HG02610 (cell line): ENCODE results near the gene ARHGAP21.
A peak's percentile ranks its signal among the peaks of the same experiment; 100 is the strongest.
"Not testable (repeated sequence)": the region's sequence is repeated elsewhere in the genome, so short reads cannot be mapped to it uniquely, and the experiment has no call there.

Experiments used
- ATAC-seq: cut with Tn5 transposase; IDR thresholded peaks from one replicate; pipeline ENCODE4 v1.9.1; 2021; ENCODE audit warnings: mild to moderate bottlenecking, moderate library complexity; ENCODE audit not compliant: unreplicated experiment

Gene ARHGAP21

DNA sequence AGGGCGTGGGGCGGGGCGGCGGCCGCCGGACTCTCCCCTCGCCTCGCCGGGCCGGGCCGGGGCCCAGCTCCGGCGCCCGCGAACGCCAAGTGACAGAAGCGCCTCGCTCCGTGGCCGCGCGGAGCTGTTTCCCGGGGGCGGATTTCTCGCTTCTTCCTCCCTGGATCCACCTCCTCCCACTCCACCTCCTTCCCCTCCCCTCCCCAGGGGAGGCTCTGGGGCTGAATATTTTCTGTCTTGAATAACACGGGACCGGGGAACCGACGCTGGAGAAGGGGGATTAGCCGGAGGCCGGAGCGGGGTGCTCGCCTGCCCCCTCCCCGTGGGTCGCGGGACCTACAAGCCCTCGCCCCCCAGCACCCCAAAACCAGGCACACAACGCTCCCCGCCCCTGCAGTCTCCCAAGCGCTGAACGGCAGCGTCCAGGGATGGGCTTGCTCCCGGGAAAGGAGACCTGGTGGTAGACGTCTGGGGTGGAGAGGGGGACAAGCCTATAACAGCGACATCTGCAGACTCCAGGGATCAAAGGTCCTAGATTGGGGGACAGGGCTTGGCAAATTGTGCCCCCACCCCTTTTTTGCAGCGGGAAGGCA, at the start of gene ARHGAP21:
ARHGAP21 (minus strand) TSS at position 100 of the 593 bp plus-strand sequence. CDS start 1,988 bp downstream, outside the sequence.
- ATAC-seq = peak; percentile 23

GRCh38 chr10:24771943-24772694, 48.4 kb upstream of the ARHGAP21 start:
- no peak for ATAC-seq

DNA sequence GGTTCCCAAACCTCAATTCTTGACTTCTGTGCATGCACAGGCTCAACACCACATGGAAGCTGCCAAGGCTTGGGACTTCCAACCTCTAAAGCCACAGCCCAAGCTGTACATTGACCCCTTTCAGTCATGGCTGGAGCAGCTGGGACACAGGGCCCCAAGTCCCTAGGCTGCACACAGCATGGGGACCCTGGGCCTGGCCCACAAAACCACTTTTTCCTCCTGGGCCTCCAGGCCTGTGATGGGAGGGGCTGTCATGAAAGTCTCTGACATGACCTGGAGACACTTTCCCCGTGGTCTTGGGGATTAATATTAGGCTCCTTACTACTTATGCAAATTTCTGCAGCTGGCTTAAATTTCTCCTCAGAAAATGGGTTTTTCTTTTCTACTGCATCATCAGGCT, 41.3 kb upstream of the ARHGAP21 start:
- not testable (repeated sequence) for ATAC-seq

GRCh38 chr10:24762966-24763623, 39.4 kb upstream of the ARHGAP21 start:
- ATAC-seq = no peak

- ATAC-seq = no peak
These were observed 38.7 kb upstream of the ARHGAP21 start for GRCh38 chr10:24762161-24762924.

GRCh38 chr10:24759672-24760071, 36.0 kb upstream of the ARHGAP21 start:
- no peak for ATAC-seq

GRCh38 chr10:24758254-24758653, 34.6 kb upstream of the ARHGAP21 start:
- ATAC-seq = not testable (repeated sequence)

DNA sequence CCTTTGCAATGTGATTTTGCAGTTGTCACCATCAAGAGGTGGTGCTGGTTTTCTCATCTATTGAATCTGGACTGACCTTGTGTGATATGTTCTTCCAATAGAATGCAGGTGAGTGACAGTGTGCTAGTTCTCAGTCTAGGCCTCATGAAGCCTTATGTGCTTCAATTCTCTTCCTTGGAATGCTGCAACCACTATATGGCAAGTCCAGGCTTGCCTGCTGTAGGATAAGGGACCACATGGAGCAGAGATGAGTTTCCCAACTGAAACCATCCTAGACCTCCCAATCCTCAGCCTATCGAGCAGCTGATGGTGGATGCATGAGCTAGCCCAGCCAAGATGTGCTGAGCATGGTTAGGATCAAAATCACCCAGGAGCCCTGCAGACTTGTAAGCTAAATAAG, 32.6 kb upstream of the ARHGAP21 start:
- no peak for ATAC-seq

DNA sequence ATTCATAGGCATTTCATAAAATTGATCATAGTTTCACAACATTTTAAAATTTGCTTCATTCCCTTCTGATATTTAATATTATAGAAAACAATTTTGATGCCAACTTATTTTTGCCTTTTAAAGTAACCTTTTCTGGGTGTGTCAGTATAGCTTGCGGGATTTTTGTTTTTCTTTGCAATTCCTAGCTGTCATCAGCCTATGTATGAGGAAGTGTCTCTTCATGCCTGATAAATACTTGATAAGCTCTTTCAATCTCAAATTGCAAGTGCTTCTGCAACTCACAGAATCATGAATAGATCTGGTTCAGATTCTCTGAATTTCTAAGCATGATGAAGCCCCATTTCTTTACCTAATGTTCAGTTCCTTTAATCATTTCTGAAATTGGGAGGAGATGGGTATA, 28.0 kb upstream of the ARHGAP21 start:
- ATAC-seq = no peak

DNA sequence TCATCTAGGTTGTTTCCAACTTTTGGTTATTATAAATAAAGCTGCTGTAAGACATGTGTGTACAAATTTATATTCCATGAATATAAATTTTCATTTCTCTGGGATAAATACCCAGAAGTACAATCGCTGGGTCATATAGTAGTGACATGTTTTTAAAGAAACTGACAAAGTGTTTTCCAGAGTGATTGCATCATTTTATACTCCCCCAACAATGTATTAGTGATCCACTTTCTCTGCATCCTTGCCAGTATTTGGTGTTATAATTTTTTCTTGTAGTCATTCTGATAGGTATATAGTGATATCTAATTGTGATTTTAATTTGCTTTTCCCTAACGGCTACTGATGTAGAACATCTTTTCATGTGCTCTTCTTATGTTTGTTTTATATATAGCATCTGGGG, 27.0 kb upstream of the ARHGAP21 start:
- ATAC-seq = no peak

DNA sequence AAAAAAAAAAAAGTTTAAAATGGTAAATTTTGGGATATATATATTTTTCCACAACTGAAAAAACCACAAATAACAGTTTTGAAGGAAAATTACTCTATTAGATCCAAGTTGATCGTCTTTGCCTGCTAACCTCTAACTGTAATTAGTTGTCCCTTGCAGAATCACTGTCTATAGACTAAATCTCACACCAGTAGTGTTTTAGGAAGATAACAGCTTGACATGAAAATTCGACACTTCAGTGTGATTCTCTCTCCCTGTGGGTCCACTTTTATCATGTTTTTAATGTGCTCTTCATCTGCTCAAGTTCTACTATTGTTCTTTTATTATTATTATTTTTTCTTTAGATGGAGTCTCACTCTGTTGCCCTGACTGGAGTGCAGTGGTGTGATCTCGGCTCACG, 24.5 kb upstream of the ARHGAP21 start:
- ATAC-seq = no peak

DNA sequence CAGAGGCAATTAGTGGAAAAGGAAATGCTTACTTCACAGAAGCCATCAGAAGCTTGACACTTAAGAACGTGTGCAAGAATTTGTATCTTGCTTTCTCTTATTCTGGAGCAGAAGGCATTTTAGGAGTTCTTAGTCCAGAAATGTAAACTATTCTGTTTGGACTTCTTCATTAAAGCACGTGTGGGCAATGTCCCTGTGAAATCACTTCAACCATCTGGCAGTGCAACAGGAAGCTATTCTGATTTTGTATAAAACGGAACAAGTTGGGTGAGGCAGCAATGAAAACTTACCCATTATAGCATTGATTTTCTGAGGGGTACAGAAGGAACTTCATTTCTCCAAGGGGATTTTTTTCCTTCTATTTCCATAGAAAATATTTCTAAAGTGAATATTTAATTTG, 21.3 kb upstream of the ARHGAP21 start:
- no peak for ATAC-seq

DNA sequence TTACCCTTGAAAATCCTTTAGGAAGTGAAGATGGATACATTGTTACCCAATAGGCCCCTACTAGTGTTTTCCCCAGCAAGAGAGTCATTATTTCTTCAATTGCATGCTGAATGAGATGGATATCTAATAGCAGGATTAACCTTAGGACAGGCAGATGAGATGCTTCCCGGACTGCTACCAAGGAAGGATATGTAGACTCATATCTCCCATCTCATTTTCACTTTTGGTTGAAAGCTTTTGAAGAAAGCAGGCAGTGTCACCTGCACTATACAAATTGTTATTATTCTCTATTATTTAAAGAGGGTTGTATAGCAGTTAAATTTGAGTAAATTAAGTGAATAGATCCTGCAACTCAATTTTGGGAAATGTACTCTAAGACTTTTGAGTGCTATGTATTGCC, 17.0 kb upstream of the ARHGAP21 start:
- ATAC-seq = no peak

DNA sequence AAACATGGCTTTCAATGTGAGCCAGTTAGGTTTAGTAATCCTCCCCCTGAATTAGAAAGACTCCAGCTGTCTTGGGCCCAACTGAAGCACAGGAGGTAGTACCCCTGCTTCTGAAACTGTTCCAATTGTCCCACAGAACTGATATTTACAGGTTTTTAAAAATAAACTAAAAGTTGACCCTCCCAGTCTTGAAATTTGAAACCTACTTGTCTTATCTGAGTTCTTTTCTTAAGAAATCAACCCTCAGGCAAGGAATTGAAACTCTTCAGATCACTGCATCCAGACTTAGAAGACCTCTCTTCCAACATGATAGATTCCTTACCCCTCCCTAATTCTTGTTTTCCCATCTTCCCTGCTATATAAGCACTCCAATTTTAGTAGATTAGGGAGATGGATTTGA, 13.3 kb upstream of the ARHGAP21 start:
- no peak for ATAC-seq

DNA sequence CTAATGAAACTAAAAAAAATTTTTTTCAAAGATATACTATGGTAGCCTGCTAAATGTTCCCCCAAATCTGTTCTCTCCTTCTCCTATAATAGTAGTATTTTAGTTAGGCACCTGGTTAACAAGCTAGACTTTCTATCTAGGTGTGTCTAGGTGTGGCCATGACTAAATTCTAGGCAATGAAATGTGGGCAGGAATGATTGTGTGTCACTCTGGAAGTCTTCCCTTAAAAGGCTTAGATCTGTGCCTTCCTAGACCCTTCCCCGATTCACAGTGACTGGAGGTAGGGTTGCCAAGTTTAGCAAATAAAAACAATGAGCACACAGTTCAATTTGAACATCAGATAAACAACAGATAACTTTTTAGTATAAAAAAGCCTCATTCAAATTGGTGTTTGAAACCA, 8.3 kb upstream of the ARHGAP21 start:
- no peak for ATAC-seq

DNA sequence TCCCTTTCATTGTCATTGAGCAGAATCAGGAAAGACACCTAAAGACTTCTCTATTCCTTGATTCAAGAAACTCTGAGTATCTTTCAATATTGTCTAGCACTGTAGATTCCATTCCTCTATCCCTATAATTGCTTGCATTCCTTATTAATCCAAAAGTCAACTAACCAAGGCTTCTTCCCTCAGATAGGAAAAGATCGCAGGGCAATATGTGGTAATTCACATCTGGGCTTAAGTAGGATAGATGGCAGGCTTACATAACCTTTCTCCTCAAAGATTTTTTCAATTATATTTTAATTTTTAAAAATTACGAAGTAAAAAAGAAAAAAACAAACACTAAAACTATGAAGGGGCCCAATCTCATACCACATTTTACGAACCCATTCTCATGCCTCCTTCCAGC, 7.1 kb upstream of the ARHGAP21 start:
- no peak for ATAC-seq

DNA sequence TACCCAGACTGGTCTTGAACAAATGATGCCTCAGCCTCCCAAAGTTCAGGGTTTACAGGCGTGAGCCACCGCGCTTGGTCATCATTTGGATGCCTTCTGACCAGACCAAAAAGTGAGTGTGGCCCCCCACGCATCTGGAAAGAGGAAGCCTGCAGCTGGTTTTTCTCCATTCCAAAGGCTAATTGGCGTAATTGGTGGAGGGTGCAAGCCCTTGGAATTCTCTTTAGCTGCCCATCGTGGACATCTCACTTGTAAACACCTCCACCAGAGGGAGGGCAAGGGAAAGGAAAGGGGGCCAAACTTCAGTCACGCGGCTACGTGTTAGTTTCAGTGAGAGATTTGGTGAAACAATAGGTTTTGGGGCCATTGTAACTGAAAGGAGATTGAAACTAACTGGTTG, 4.1 kb upstream of the ARHGAP21 start:
- ATAC-seq = no peak

GRCh38 chr10:24726626-24727025, 2.9 kb upstream of the ARHGAP21 start:
- ATAC-seq = no peak

GRCh38 chr10:24726029-24726428, 2.3 kb upstream of the ARHGAP21 start:
- not testable (repeated sequence) for ATAC-seq

DNA sequence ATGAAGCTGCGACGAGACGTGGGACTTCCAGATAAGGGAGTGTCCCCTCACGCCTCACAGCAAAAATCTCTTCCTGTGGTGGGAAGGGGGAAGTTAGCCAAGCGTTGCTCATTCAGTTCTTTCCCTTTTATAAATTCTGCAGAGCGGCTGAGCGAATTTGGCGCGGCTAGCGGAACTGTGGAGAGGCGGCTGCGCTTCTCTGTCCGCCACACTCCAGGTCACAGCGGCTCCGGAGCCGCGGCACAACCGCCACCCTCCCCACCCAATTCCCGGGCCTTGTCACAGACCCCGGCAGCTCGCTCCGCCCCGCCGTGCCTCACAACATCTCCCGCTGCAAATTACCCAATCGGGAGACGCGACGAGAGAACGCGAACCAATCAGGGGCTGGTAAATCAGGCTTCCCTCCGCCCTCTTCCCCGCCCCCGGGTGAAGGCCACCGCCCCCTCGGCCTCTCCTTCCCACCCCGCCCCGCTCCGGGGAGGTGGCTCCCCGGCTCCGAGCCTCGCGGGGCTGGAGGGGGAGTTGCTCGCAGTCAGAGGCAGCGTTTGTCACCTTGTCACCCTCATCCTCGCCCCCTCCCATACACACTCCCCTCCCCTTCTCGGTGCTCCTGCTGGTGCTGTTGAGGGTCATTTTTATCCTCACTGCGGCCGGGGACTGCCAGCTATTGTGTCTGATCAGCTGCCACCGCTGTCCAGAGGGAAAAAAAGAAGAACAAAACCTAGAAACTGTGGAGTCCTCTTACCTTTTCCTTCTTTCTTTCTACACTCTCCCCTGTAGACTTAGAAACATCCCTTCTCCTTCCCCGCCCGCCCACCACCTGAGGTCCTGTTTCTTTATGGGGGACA, 918 bp upstream of the ARHGAP21 start:
- peak; percentile 88 for ATAC-seq
